Activated CD8-positive, alpha-beta memory T cell treated with anti-CD3 and anti-CD28 coated beads for 4 hours (primary cell): ENCODE results near the gene EPHA7.

Source experiments
- DNase-seq, 2 donors: peaks; one replicate each; pipeline ENCODE4 v3.0.0-alpha.2; 2020; ENCODE audit warnings: low read depth in 2 of 2

EPHA7 gene

GRCh38 chr6:93325761-93326160 lies 93.6 kb downstream of the EPHA7 start:
- no peak for DNase-seq

- no peak for DNase-seq
Measured at GRCh38 chr6:93323630-93324029, 95.7 kb downstream of the EPHA7 start.

- DNase-seq = no peak
Measured at GRCh38 chr6:93322651-93323050, 96.7 kb downstream of the EPHA7 start.

GRCh38 chr6:93319304-93319703 lies 100.1 kb downstream of the EPHA7 start:
- DNase-seq = no peak

GRCh38 chr6:93318121-93318520 lies 101.2 kb downstream of the EPHA7 start:
- no peak for DNase-seq

GRCh38 chr6:93317592-93317991 lies 101.8 kb downstream of the EPHA7 start:
- no peak for DNase-seq

GRCh38 chr6:93307505-93308409 lies 111.6 kb downstream of the EPHA7 start:
- no peak for DNase-seq

- DNase-seq = no peak
Measured at GRCh38 chr6:93305088-93305487, 114.3 kb downstream of the EPHA7 start.

- no peak for DNase-seq
Measured at GRCh38 chr6:93304505-93304904, 114.9 kb downstream of the EPHA7 start.

- no peak for DNase-seq
Measured at GRCh38 chr6:93300661-93301060, 118.7 kb downstream of the EPHA7 start.

- DNase-seq = no peak
Measured at GRCh38 chr6:93299622-93300021, 119.7 kb downstream of the EPHA7 start.

- no peak for DNase-seq
Measured at GRCh38 chr6:93295631-93296030, 123.7 kb downstream of the EPHA7 start.

- no peak for DNase-seq
Measured at GRCh38 chr6:93294879-93295278, 124.5 kb downstream of the EPHA7 start.

GRCh38 chr6:93293872-93294271 lies 125.5 kb downstream of the EPHA7 start:
- DNase-seq = no peak

GRCh38 chr6:93293460-93293859 lies 125.9 kb downstream of the EPHA7 start:
- DNase-seq = no peak

GRCh38 chr6:93282521-93283031 lies 136.8 kb downstream of the EPHA7 start:
- no peak for DNase-seq

GRCh38 chr6:93278241-93278640 lies 141.1 kb downstream of the EPHA7 start:
- DNase-seq = no peak

GRCh38 chr6:93272896-93273295 lies 146.5 kb downstream of the EPHA7 start:
- DNase-seq = no peak

GRCh38 chr6:93272211-93272610 lies 147.1 kb downstream of the EPHA7 start:
- DNase-seq = no peak

GRCh38 chr6:93266116-93266817 lies 153.1 kb downstream of the EPHA7 start:
- no peak for DNase-seq

- DNase-seq = no peak
Measured at GRCh38 chr6:93260881-93261280, 158.5 kb downstream of the EPHA7 start.

GRCh38 chr6:93259332-93259731 lies 160.0 kb downstream of the EPHA7 start:
- no peak for DNase-seq

- no peak for DNase-seq
Measured at GRCh38 chr6:93252930-93253329, 166.4 kb downstream of the EPHA7 start.
